ENCODE data around the gene SPTBN1. TPM values are rescaled to one million over a fixed set of nuclear protein-coding genes. Genes with fewer than 3 reads are reported as not detected.
A peak's percentile ranks its signal among the peaks of the same experiment; 100 is the strongest.

The SPTBN1 gene
- total and polyA plus RNA-seq, 2 of the 13 experiments (the other 11 are each of a cell fraction or from before 2014, with no cell fraction given) = 123 to 299 TPM

GRCh38 chr2:54618646-54619565 is 162.8 kb downstream of the SPTBN1 start (continued):
- TF ChIP-seq XBP1 (CRISPR knock-in tag; IDR thresholded peaks at IDR 0.05) (no peak), ISX (CRISPR knock-in tag; conservative IDR thresholded peaks at IDR 0.05) (no peak), ZNF841 (CRISPR knock-in tag; IDR thresholded peaks at IDR 0.05; ENCODE audit: borderline replicate concordance) (no peak), ATF5 (CRISPR knock-in tag; IDR thresholded peaks at IDR 0.05; ENCODE audit: low read depth) (no peak), ZNF496 (CRISPR knock-in tag; IDR thresholded peaks at IDR 0.05; ENCODE audit: insufficient replicate concordance) (no peak), ZNF850 (CRISPR knock-in tag; conservative IDR thresholded peaks at IDR 0.05) (no peak), SATB2 (CRISPR knock-in tag; IDR thresholded peaks at IDR 0.05) (no peak), ZBTB25 (CRISPR knock-in tag; IDR thresholded peaks at IDR 0.05) (peak; percentile 27; the same call in 1 of the 2 replicates), ZSCAN21 (CRISPR knock-in tag; IDR thresholded peaks at IDR 0.05; ENCODE audit: borderline replicate concordance) (no peak), ZNF253 (CRISPR knock-in tag; IDR thresholded peaks at IDR 0.05; ENCODE audit: borderline replicate concordance) (no peak), NFYB (CRISPR knock-in tag; IDR thresholded peaks at IDR 0.05) (no peak)
- TF ChIP-seq, protein P1, sequence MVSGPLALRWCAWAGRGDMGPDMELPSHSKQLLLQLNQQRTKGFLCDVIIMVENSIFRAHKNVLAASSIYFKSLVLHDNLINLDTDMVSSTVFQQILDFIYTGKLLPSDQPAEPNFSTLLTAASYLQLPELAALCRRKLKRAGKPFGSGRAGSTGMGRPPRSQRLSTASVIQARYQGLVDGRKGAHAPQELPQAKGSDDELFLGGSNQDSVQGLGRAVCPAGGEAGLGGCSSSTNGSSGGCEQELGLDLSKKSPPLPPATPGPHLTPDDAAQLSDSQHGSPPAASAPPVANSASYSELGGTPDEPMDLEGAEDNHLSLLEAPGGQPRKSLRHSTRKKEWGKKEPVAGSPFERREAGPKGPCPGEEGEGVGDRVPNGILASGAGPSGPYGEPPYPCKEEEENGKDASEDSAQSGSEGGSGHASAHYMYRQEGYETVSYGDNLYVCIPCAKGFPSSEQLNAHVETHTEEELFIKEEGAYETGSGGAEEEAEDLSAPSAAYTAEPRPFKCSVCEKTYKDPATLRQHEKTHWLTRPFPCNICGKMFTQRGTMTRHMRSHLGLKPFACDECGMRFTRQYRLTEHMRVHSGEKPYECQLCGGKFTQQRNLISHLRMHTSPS (CRISPR knock-in tag; IDR thresholded peaks at IDR 0.05; ENCODE audit: low read depth) = no peak
- TF ChIP-seq, protein P2, sequence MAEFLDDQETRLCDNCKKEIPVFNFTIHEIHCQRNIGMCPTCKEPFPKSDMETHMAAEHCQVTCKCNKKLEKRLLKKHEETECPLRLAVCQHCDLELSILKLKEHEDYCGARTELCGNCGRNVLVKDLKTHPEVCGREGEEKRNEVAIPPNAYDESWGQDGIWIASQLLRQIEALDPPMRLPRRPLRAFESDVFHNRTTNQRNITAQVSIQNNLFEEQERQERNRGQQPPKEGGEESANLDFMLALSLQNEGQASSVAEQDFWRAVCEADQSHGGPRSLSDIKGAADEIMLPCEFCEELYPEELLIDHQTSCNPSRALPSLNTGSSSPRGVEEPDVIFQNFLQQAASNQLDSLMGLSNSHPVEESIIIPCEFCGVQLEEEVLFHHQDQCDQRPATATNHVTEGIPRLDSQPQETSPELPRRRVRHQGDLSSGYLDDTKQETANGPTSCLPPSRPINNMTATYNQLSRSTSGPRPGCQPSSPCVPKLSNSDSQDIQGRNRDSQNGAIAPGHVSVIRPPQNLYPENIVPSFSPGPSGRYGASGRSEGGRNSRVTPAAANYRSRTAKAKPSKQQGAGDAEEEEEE (CRISPR knock-in tag; IDR thresholded peaks at IDR 0.05; ENCODE audit: borderline replicate concordance) = peak; percentile 73; the same call in 1 of the 2 replicates
- TF ChIP-seq, protein P3, sequence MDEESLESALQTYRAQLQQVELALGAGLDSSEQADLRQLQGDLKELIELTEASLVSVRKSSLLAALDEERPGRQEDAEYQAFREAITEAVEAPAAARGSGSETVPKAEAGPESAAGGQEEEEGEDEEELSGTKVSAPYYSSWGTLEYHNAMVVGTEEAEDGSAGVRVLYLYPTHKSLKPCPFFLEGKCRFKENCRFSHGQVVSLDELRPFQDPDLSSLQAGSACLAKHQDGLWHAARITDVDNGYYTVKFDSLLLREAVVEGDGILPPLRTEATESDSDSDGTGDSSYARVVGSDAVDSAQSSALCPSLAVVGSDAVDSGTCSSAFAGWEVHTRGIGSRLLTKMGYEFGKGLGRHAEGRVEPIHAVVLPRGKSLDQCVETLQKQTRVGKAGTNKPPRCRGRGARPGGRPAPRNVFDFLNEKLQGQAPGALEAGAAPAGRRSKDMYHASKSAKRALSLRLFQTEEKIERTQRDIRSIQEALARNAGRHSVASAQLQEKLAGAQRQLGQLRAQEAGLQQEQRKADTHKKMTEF (CRISPR knock-in tag; IDR thresholded peaks at IDR 0.05) = peak; percentile 72
